GM18951 (cell line): ENCODE results near the gene CLDN19.
"Not testable (repeated sequence)": the region's sequence is repeated elsewhere in the genome, so short reads cannot be mapped to it uniquely, and the experiment has no call there.

Experiments used
- POLR2A ChIP-seq: IDR thresholded peaks from 4 replicates; pipeline ENCODE4 v1.6.1; 2011; ENCODE audit warnings: mild to moderate bottlenecking; ENCODE audit not compliant: insufficient read length, insufficient read depth; ENCODE audit errors: extremely low read depth
- in situ Hi-C: fragments of 300-500 bp; cut with MboI; formaldehyde crosslinking; loops from one replicate; pipeline ENCODE4 v1.12.0; 2022; ENCODE audit warnings: low sequenced_read_pairs, mixed read lengths, inconsistent platforms; ENCODE audit not compliant: unreplicated experiment

The CLDN19 gene

GRCh38 chr1:42753070-42753469 is 13.0 kb upstream of the CLDN19 start:
- in situ Hi-C loops, result no loop called here

GRCh38 chr1:42752284-42752683 is 12.2 kb upstream of the CLDN19 start:
- in situ Hi-C loops, result no loop called here
- no peak for TF ChIP-seq POLR2A

More at GRCh38 chr1:42753070-42753469, 13.0 kb upstream of the CLDN19 start:
- TF ChIP-seq POLR2A, result no peak

GRCh38 chr1:42751511-42752070 is 11.6 kb upstream of the CLDN19 start:
- in situ Hi-C loops, result not testable (repeated sequence)

GRCh38 chr1:42750041-42750440 is 10.0 kb upstream of the CLDN19 start:
- no peak for TF ChIP-seq POLR2A
- in situ Hi-C loops, result no loop called here

GRCh38 chr1:42748461-42749410 is 8.7 kb upstream of the CLDN19 start:
- TF ChIP-seq POLR2A, result no peak
- in situ Hi-C loops, result loop anchor here (10.0 kb wide), 1 partner anchor 844 kb away; no protein-coding TSS in a partner anchor

- no peak for TF ChIP-seq POLR2A
Observed at GRCh38 chr1:42748021-42748420, 8.0 kb upstream of the CLDN19 start.

GRCh38 chr1:42747125-42747524 is 7.1 kb upstream of the CLDN19 start:
- in situ Hi-C loops, result loop anchor here (10.0 kb wide), 1 partner anchor 842 kb away; no protein-coding TSS in a partner anchor
- TF ChIP-seq POLR2A, result no peak

More at GRCh38 chr1:42748021-42748420, 8.0 kb upstream of the CLDN19 start:
- in situ Hi-C loops, result loop anchor here (10.0 kb wide), 1 partner anchor 843 kb away; no protein-coding TSS in a partner anchor

- in situ Hi-C loops, result loop anchor here (10.0 kb wide), 1 partner anchor 842 kb away; no protein-coding TSS in a partner anchor
- TF ChIP-seq POLR2A, result no peak
Observed at GRCh38 chr1:42746436-42747105, 6.5 kb upstream of the CLDN19 start.

GRCh38 chr1:42745851-42746250 is 5.8 kb upstream of the CLDN19 start:
- in situ Hi-C loops, result loop anchor here (10.0 kb wide), 1 partner anchor 841 kb away; no protein-coding TSS in a partner anchor

GRCh38 chr1:42744148-42744413 is 4.0 kb upstream of the CLDN19 start:
- TF ChIP-seq POLR2A, result no peak
- in situ Hi-C loops, result loop anchor here (10.0 kb wide), 1 partner anchor 839 kb away; no protein-coding TSS in a partner anchor

More at GRCh38 chr1:42745851-42746250, 5.8 kb upstream of the CLDN19 start:
- TF ChIP-seq POLR2A, result no peak

GRCh38 chr1:42743317-42744147 is 3.5 kb upstream of the CLDN19 start:
- no peak for TF ChIP-seq POLR2A
- in situ Hi-C loops, result loop anchor here (10.0 kb wide), 1 partner anchor 839 kb away; no protein-coding TSS in a partner anchor

GRCh38 chr1:42742617-42743316 is 2.7 kb upstream of the CLDN19 start:
- TF ChIP-seq POLR2A, result no peak
- in situ Hi-C loops, result loop anchor here (10.0 kb wide), 1 partner anchor 838 kb away; no protein-coding TSS in a partner anchor

- TF ChIP-seq POLR2A, result no peak
- in situ Hi-C loops, result loop anchor here (10.0 kb wide), 1 partner anchor 837 kb away; no protein-coding TSS in a partner anchor
Observed at GRCh38 chr1:42742141-42742540, 2.1 kb upstream of the CLDN19 start.
